NCI-H187 (cell line): Measurements from ENCODE around the gene ERICH6B.

Source experiments
- DNase-seq, 2 experiments: peaks; one replicate each; lab custom pipeline; 2025; lab: John Stamatoyannopoulos, UW

The ERICH6B gene

DNA sequence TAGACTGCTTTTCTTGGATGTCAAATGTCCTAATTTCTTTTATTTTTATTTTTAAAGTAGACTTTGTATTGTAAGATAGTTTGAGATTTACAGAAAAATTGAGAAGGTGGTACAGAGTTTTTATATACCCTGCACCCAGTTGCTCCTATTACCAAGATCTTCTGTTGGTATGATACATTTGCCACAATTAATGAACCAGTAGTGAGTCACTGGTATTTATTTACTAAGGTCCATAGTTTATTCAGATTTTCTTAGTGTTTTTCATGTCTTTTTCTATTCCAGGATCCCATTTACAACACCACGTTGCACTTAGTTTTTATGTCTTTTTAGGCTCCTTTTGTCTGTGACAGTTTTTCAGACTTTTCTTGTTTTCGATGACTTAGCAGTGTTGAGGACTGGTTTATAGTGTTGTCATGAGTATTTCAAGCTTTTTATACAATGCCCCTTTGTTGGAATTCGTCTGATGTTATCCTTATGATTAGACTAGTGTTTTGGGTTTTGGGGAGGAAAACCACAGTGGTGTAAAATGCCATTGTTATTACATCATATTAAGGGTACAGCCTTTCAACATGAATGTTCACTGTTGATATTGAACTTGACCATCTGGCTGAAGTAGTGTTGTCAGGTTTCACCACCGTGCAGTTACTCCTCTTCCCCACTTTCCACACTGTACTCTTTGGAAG, 114.9 kb downstream of the ERICH6B start:
- DNase-seq = no peak

DNA sequence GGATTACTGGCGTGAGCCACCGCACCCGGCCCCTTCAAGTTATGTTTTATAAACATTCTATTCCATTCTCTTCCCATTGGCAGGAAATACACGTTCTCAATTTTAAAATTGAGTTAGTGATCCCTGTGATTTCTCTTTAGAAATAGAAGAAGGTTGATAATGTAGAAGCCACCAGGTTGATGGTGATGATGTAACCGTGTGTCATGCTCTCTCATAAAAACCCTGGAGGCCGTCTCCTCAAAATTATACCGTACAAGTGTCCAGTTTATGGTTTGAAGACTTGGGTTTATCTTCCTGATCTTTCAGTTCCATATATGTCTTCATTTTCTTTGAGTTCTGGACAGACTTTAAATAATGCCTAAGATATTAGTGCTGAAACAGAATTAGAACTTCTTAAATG, 118.6 kb downstream of the ERICH6B start:
- no peak for DNase-seq

DNA sequence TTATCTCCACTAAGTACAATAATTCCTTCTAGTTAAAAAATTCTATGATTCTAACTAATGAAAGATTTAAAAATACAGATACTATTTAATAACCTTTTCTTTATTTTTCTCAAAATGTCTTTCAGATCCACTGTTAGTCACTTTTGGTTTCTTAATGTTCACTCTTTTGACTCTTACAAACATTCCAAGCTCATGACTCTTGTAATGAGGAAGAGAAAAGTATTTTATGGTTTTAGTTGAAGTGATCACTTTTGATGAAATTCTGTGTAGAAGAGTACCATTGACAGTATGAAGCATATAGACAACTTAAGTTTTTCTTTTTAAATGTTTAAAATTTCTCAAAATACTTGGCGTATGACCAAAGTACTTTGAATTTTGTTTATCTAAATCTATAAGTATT, 123.0 kb downstream of the ERICH6B start:
- no peak for DNase-seq
